A549 (cell line): ENCODE results near the gene RASGRF1. TPM values are rescaled to one million over a fixed set of nuclear protein-coding genes. Genes with fewer than 3 reads are reported as not detected.

Experiments used
- ATAC-seq, 2 experiments: fragments of 200-7000 bp in 1 of 2; fragments of >200 bp in 1 of 2; cut with Nextera tagmentation in 1 of 2; cut with Tn5 transposase in 1 of 2; 3 replicates each; pipeline versions ENCODE4 v1.8.0 to v1.9.1; 2018 to 2020; ENCODE audit warnings: mild to moderate bottlenecking in 1 of 2, moderate library complexity in 1 of 2
- CTCF ChIA-PET: fragments of 300-600 bp; sonication (Branson Sonifier 250); formaldehyde crosslinking; extraction: SDS; loops from one replicate; lab custom pipeline; 2021; ENCODE audit warnings: antibody characterized with exemption, inconsistent platforms; lab: Yijun Ruan, JAX
- POLR2A ChIA-PET: fragments of 350-600 bp; formaldehyde crosslinking; extraction: SDS; loops from one replicate; lab custom pipeline; 2021; ENCODE audit warnings: antibody characterized with exemption, inconsistent platforms; lab: Yijun Ruan, JAX
- DNase-seq, 2 experiments: peaks; one replicate each; pipeline versions ENCODE4 v3.0.0 to v3.0.0-alpha.2; 2011 to 2016; ENCODE audit warnings: low read depth in 1 of 2, low spot score in 1 of 2
- FAIRE-seq: peaks from 2 replicates; lab custom pipeline; 2011; peaks lifted over from hg19 to GRCh38; lab: Jason Lieb, UNC
- H3K27ac ChIP-seq, 2 experiments: fragments of >200 bp; sonication (Bioruptor Twin); formaldehyde crosslinking; 3 replicates each; pipeline ENCODE4 v1.5.1; 2016 to 2017
- H3K4me1 ChIP-seq: fragments of >200 bp; sonication (Bioruptor Twin); formaldehyde crosslinking; 3 replicates; pipeline ENCODE4 v1.6.1; 2016
- H3K4me2 ChIP-seq: fragments of >200 bp; sonication (Bioruptor Twin); formaldehyde crosslinking; 3 replicates; pipeline ENCODE4 v1.6.1; 2016
- H3K4me3 ChIP-seq: fragments of >200 bp; sonication (Bioruptor Twin); formaldehyde crosslinking; 3 replicates; pipeline ENCODE4 v1.5.1; 2016
- H3K9me3 ChIP-seq: fragments of >200 bp; sonication (Bioruptor Twin); formaldehyde crosslinking; 3 replicates; pipeline ENCODE4 v1.6.1; 2016
- BHLHE40 ChIP-seq: IDR thresholded peaks from 2 replicates; pipeline ENCODE4 v1.6.1; 2012; ENCODE audit warnings: low read depth, low read length, inconsistent platforms
- CHD4 ChIP-seq: fragments of 200-600 bp; sonication (generic); IDR thresholded peaks from 2 replicates; pipeline ENCODE4 v1.6.1; 2016; ENCODE audit warnings: antibody characterized with exemption, mild to moderate bottlenecking, borderline replicate concordance
- HOXB5 ChIP-seq: fragments of 250-450 bp; sonication (Bioruptor Pico); IDR thresholded peaks from 2 replicates; pipeline ENCODE4 v1.5.0; 2020; ENCODE audit warnings: mild to moderate bottlenecking, moderate library complexity
- RCOR1 ChIP-seq: fragments of 150-350 bp; IDR thresholded peaks from 2 replicates; pipeline ENCODE4 v1.6.1; 2014; ENCODE audit warnings: antibody characterized with exemption, low read length, low read depth
- RFX5 ChIP-seq: fragments of 450-650 bp; IDR thresholded peaks from 2 replicates; pipeline ENCODE4 v1.7.1; 2014; ENCODE audit warnings: antibody characterized with exemption, mild to moderate bottlenecking, moderate library complexity
- SREBF2 ChIP-seq: fragments of 450-650 bp; IDR thresholded peaks from 2 replicates; pipeline ENCODE4 v1.6.1; 2014; ENCODE audit warnings: mild to moderate bottlenecking, moderate library complexity
- TFCP2L1 ChIP-seq: fragments of 250-450 bp; sonication (Bioruptor Pico); IDR thresholded peaks from 2 replicates; pipeline ENCODE4 v1.5.0; 2021; ENCODE audit warnings: mild to moderate bottlenecking
- ZC3H11A ChIP-seq: fragments of 450-650 bp; IDR thresholded peaks from 2 replicates; pipeline ENCODE4 v1.6.1; 2014; ENCODE audit warnings: antibody characterized with exemption, mild to moderate bottlenecking
- ZFP36 ChIP-seq: fragments of 450-650 bp; IDR thresholded peaks from 2 replicates; pipeline ENCODE4 v1.6.1; 2014; ENCODE audit warnings: borderline replicate concordance; ENCODE audit not compliant: partially characterized antibody
- ZNF302 ChIP-seq: fragments of 250-450 bp; sonication (Bioruptor Pico); IDR thresholded peaks from 2 replicates; pipeline ENCODE4 v1.9.0; 2021; ENCODE audit warnings: inconsistent platforms, mild to moderate bottlenecking, moderate library complexity
- WGBS: methylation state at CpG from one replicate; pipeline ENCODE4 v1.1.6; 2017; ENCODE audit errors: missing lambda C conversion rate; 5-methylcytosine and 5-hydroxymethylcytosine counted together
- polyA plus RNA-seq, 4 experiments: library from polyadenylated mRNA; depleted of rRNA in 3 of 4; stranded (reverse); fragments of >200 nt; fragmentation: RNase III in 1 of 4; extraction: RNeasy Plus Mini Kit Qiagen cat#74134 plus additional on column Dnase treatment in 1 of 4; gene quantifications; 2 replicates in 3 of 4; 3 replicates in 1 of 4; pipeline ENCODE4 v1.2.3, GENCODE V29; 2011 to 2017
- TF ChIP-seq, protein P1 (sequence below): fragments of 200-600 bp; sonication (generic); IDR thresholded peaks from 2 replicates; pipeline ENCODE4 v1.6.1; 2016; ENCODE audit warnings: antibody characterized with exemption, mild to moderate bottlenecking, moderate library complexity
- TF ChIP-seq, protein P2 (sequence below): fragments of >200 bp; sonication (Bioruptor Twin); formaldehyde crosslinking; IDR thresholded peaks from 3 replicates; pipeline ENCODE4 v1.5.1; 2016
- TF ChIP-seq, protein P3 (sequence below): fragments of 150-350 bp; IDR thresholded peaks from 2 replicates; pipeline ENCODE4 v1.6.1; 2014; ENCODE audit warnings: low read depth, mild to moderate bottlenecking, low read length
- TF ChIP-seq, protein P4 (sequence below): IDR thresholded peaks from 2 replicates; pipeline ENCODE4 v1.6.1; 2012; ENCODE audit warnings: low read depth, borderline replicate concordance

The RASGRF1 gene
- polyA plus RNA-seq, 2 of the 4 experiments (the other 2 are of a cell fraction): 0.13 to 0.21 TPM

DNA sequence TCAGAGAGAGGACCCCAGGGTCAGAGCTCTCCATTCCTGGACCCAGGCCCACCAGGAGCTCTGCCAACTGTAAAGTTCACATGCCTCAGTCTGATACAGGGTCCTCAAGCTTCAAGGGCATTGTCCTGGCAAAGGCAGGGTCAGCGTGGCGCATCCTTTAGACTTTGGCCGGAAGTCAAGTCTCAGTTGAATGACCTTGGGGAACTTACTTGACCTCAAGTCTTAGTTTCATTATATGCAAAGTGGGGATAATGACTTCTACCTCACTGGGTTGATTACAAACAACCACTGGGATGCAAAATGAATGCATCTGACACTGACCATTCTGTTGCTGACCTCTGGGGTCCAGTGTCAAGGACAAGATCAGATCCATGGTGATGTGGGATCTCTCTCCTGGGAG lies 75.2 kb downstream of the RASGRF1 start:
- TF ChIP-seq, protein P1, sequence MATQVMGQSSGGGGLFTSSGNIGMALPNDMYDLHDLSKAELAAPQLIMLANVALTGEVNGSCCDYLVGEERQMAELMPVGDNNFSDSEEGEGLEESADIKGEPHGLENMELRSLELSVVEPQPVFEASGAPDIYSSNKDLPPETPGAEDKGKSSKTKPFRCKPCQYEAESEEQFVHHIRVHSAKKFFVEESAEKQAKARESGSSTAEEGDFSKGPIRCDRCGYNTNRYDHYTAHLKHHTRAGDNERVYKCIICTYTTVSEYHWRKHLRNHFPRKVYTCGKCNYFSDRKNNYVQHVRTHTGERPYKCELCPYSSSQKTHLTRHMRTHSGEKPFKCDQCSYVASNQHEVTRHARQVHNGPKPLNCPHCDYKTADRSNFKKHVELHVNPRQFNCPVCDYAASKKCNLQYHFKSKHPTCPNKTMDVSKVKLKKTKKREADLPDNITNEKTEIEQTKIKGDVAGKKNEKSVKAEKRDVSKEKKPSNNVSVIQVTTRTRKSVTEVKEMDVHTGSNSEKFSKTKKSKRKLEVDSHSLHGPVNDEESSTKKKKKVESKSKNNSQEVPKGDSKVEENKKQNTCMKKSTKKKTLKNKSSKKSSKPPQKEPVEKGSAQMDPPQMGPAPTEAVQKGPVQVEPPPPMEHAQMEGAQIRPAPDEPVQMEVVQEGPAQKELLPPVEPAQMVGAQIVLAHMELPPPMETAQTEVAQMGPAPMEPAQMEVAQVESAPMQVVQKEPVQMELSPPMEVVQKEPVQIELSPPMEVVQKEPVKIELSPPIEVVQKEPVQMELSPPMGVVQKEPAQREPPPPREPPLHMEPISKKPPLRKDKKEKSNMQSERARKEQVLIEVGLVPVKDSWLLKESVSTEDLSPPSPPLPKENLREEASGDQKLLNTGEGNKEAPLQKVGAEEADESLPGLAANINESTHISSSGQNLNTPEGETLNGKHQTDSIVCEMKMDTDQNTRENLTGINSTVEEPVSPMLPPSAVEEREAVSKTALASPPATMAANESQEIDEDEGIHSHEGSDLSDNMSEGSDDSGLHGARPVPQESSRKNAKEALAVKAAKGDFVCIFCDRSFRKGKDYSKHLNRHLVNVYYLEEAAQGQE: no peak
- no peak for TF ChIP-seq ZNF302 (CRISPR knock-in tag)
- no peak for TF ChIP-seq ZFP36
- TF ChIP-seq HOXB5 (CRISPR knock-in tag): no peak
- no peak for TF ChIP-seq ZC3H11A
- TF ChIP-seq RCOR1: no peak
- TF ChIP-seq RFX5: no peak
- TF ChIP-seq, protein P2, sequence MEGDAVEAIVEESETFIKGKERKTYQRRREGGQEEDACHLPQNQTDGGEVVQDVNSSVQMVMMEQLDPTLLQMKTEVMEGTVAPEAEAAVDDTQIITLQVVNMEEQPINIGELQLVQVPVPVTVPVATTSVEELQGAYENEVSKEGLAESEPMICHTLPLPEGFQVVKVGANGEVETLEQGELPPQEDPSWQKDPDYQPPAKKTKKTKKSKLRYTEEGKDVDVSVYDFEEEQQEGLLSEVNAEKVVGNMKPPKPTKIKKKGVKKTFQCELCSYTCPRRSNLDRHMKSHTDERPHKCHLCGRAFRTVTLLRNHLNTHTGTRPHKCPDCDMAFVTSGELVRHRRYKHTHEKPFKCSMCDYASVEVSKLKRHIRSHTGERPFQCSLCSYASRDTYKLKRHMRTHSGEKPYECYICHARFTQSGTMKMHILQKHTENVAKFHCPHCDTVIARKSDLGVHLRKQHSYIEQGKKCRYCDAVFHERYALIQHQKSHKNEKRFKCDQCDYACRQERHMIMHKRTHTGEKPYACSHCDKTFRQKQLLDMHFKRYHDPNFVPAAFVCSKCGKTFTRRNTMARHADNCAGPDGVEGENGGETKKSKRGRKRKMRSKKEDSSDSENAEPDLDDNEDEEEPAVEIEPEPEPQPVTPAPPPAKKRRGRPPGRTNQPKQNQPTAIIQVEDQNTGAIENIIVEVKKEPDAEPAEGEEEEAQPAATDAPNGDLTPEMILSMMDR: no peak
- TF ChIP-seq CHD4: no peak
- TF ChIP-seq BHLHE40: no peak
- TF ChIP-seq SREBF2: no peak
- no peak for TF ChIP-seq TFCP2L1 (CRISPR knock-in tag)
- TF ChIP-seq, protein P3, sequence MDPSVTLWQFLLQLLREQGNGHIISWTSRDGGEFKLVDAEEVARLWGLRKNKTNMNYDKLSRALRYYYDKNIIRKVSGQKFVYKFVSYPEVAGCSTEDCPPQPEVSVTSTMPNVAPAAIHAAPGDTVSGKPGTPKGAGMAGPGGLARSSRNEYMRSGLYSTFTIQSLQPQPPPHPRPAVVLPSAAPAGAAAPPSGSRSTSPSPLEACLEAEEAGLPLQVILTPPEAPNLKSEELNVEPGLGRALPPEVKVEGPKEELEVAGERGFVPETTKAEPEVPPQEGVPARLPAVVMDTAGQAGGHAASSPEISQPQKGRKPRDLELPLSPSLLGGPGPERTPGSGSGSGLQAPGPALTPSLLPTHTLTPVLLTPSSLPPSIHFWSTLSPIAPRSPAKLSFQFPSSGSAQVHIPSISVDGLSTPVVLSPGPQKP: no peak
- TF ChIP-seq, protein P4, sequence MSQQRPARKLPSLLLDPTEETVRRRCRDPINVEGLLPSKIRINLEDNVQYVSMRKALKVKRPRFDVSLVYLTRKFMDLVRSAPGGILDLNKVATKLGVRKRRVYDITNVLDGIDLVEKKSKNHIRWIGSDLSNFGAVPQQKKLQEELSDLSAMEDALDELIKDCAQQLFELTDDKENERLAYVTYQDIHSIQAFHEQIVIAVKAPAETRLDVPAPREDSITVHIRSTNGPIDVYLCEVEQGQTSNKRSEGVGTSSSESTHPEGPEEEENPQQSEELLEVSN: no peak
- Histone ChIP-seq H3K27ac (no peak overlapping the region), H3K4me1 (no peaks in the 10 kb centered on the region), H3K9me3 (no peaks in the 10 kb centered on the region), H3K4me2 (no peak overlapping the region), H3K4me3 (no peak overlapping the region)
- 83% methylated on average over 3 of the region's 3 CpGs for WGBS
- no peak for FAIRE-seq
- ChIA-PET CTCF (interaction anchor here (0.8 to 3.3 kb wide), 4 partner anchors 8 to 26 kb away, joined by 3 to 15 read pairs (median 6); no protein-coding TSS in a partner anchor), POLR2A (no interaction called here)
- ATAC-seq: no peak
- no peak for DNase-seq

DNA sequence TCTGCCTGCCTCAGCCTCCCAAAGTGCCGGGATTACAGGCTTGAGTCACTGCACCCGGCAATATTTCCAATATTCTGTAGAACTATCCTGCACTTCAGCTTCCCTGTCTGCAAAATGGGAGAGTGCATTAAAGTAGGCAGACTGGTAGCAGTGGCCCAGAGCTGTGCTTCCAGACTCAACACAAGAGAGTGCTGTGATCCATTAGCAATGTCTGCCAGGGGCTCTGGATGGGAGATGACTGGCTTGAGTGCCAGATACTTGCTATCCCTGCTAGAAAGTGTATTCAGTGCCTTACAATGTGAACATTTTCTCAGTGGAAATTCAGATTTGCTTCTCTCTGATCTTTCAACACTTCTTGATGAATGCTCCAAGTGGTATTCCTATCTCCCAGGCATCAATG lies 80.3 kb downstream of the RASGRF1 start:
- TF ChIP-seq, protein P2: no peak
- TF ChIP-seq, protein P3: no peak
- CTCF ChIA-PET: interaction anchor here (0.7 to 3.8 kb wide), 4 partner anchors 11 to 150 kb away, joined by 3 to 17 read pairs (median 4); no protein-coding TSS in a partner anchor
- 87% methylated on average over 2 of the region's 2 CpGs for WGBS
- Histone ChIP-seq H3K4me1 (no peaks in the 10 kb centered on the region), H3K27ac (no peak overlapping the region), H3K4me2 (no peak overlapping the region), H3K9me3 (no peaks in the 10 kb centered on the region), H3K4me3 (no peak overlapping the region)
- ATAC-seq (no peak), DNase-seq (no peak), FAIRE-seq (no peak)
- POLR2A ChIA-PET: no interaction called here
